CD4-positive, alpha-beta T cell treated with Interleukin-21 for 1 hour (primary cell): ENCODE data around the gene RSPO4.

ENCODE experiments used
- DNase-seq: peaks from one replicate; pipeline ENCODE4 v3.0.0-alpha.2; 2020

The RSPO4 gene

GRCh38 chr20:940926-941325, 61.2 kb downstream of the RSPO4 start:
- no peak for DNase-seq

GRCh38 chr20:939606-940005, 62.5 kb downstream of the RSPO4 start:
- no peak for DNase-seq

- DNase-seq: no peak
Observed at GRCh38 chr20:934186-934840, 67.8 kb downstream of the RSPO4 start.

- DNase-seq: no peak
Observed at GRCh38 chr20:933029-933428, 69.1 kb downstream of the RSPO4 start.

- no peak for DNase-seq
Observed at GRCh38 chr20:931401-931800, 70.7 kb downstream of the RSPO4 start.

GRCh38 chr20:926670-927069, 75.4 kb downstream of the RSPO4 start:
- DNase-seq: no peak

GRCh38 chr20:925516-925915, 76.6 kb downstream of the RSPO4 start:
- DNase-seq: no peak

- no peak for DNase-seq
Observed at GRCh38 chr20:924639-925038, 77.5 kb downstream of the RSPO4 start.

GRCh38 chr20:922781-923180, 79.3 kb downstream of the RSPO4 start:
- DNase-seq: no peak

GRCh38 chr20:921068-921467, 81.0 kb downstream of the RSPO4 start:
- no peak for DNase-seq

GRCh38 chr20:920311-920710, 81.8 kb downstream of the RSPO4 start:
- DNase-seq: no peak

GRCh38 chr20:919491-919916, 82.6 kb downstream of the RSPO4 start:
- no peak for DNase-seq

GRCh38 chr20:917416-917815, 84.7 kb downstream of the RSPO4 start:
- DNase-seq: no peak

- DNase-seq: no peak
Observed at GRCh38 chr20:916825-917224, 85.3 kb downstream of the RSPO4 start.

- DNase-seq: no peak
Observed at GRCh38 chr20:916125-916799, 85.8 kb downstream of the RSPO4 start, which contains the start of gene ANGPT4. Gene ANGPT4 (minus strand): TSS chr20:916334. CDS start chr20:916214, 120 bp downstream.

GRCh38 chr20:914727-915498, 87.2 kb downstream of the RSPO4 start:
- no peak for DNase-seq

- no peak for DNase-seq
Observed at GRCh38 chr20:913306-913849, 88.7 kb downstream of the RSPO4 start.

GRCh38 chr20:911882-912600, 90.1 kb downstream of the RSPO4 start:
- peak; percentile 4 for DNase-seq

- DNase-seq: no peak
Observed at GRCh38 chr20:910870-911770, 91.0 kb downstream of the RSPO4 start.

GRCh38 chr20:910132-910869, 91.8 kb downstream of the RSPO4 start:
- DNase-seq: no peak

- no peak for DNase-seq
Observed at GRCh38 chr20:909641-910040, 92.5 kb downstream of the RSPO4 start.
